Tibial artery (tissue), 4 donors: ENCODE measurements around the gene MTREX.
A peak's percentile ranks its signal among the peaks of the same experiment; 100 is the strongest.

Experiments
- DNase-seq, 2 donors: peaks; one replicate each; pipeline ENCODE4 v3.0.0-alpha.2; 2019
- H3K27ac ChIP-seq, 2 donors: fragments of 200-600 bp; sonication (generic) in 1 of 2; 1 replicate in 1 of 2; 2 replicates in 1 of 2; pipeline ENCODE4 v1.5.1; 2018 to 2019; ENCODE audit warnings: mild to moderate bottlenecking in 1 of 2
- H3K27me3 ChIP-seq, 2 donors: fragments of 200-600 bp; sonication (generic) in 1 of 2; one replicate each; pipeline versions ENCODE4 v1.5.1 to v1.6.0; 2016 to 2019
- H3K36me3 ChIP-seq, 3 donors: fragments of 200-600 bp; sonication (generic) in 2 of 3; one replicate each; pipeline ENCODE4 v1.5.1; 2016 to 2019; ENCODE audit warnings: mild to moderate bottlenecking in 2 of 3
- H3K4me1 ChIP-seq, 4 donors: fragments of 200-600 bp; sonication (generic) in 2 of 4; 1 replicate in 3 of 4; 2 replicates in 1 of 4; pipeline ENCODE4 v1.5.1; 2016 to 2019
- H3K4me3 ChIP-seq, 2 donors: fragments of 200-600 bp; sonication (generic) in 1 of 2; 1 replicate in 1 of 2; 2 replicates in 1 of 2; pipeline ENCODE4 v1.5.1; 2018 to 2019; ENCODE audit warnings: mild to moderate bottlenecking in 2 of 2
- H3K9me3 ChIP-seq, 3 donors: fragments of 200-600 bp; sonication (generic) in 1 of 3; one replicate each; pipeline ENCODE4 v1.5.1; 2016 to 2019
- CTCF ChIP-seq, 2 experiments: fragments of 200-600 bp in 1 of 2; fragments of 450-650 bp in 1 of 2; IDR thresholded peaks; one replicate each; pipeline ENCODE4 v1.5.1; 2017 to 2019; ENCODE audit warnings: antibody characterized with exemption in 2 of 2, mild to moderate bottlenecking in 1 of 2, moderate library complexity in 1 of 2
- intact Hi-C: fragments of 100-400 bp; cut with DNase I; formaldehyde crosslinking; loops from one replicate; pipeline ENCODE4 v1.15.0; 2023; ENCODE audit warnings: low total_unique reads

MTREX gene

DNA sequence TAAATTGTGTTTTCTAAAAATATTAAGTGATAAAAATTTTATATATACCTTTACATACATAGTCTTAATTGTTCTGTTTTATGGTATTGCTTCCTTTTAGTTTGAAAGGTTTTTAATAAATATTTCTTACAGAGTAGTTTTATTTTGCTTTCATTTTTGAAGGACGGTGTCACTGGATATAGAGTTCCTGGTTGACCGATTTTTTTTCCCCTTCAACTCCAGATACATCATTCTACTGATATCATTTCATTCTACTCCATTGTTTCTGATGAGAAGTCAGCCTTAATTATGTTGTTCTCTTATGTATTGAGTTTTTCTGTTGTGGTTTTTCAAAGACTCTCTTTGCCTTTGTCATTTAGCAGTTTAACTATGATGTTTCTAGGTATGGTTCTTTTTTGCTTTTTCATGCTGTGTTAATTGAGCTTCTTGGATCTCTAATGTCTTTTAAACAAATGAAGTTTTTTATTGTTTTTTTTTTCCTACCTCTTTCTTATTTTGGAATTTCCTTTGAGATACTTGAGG is 30.4 kb downstream of the MTREX start:
- intact Hi-C loops = no loop called here
- peak overlapping the region; percentile 13 to 16 for H3K4me3 ChIP-seq
- no peaks in the 10 kb centered on the region for H3K27me3 ChIP-seq
- H3K9me3 ChIP-seq = no peaks in the 10 kb centered on the region
- peak overlapping the region; percentile 39 to 61 for H3K27ac ChIP-seq
- DNase-seq = no peak
- H3K36me3 ChIP-seq = peaks cover 0 to 11% (median 7%) of the 10 kb centered on the region in 3 donors
- no peak for TF ChIP-seq CTCF (IDR thresholded peaks at IDR 0.05)
- H3K4me1 ChIP-seq = peaks cover 0 to 33% (median 2%) of the 10 kb centered on the region in 4 donors

DNA sequence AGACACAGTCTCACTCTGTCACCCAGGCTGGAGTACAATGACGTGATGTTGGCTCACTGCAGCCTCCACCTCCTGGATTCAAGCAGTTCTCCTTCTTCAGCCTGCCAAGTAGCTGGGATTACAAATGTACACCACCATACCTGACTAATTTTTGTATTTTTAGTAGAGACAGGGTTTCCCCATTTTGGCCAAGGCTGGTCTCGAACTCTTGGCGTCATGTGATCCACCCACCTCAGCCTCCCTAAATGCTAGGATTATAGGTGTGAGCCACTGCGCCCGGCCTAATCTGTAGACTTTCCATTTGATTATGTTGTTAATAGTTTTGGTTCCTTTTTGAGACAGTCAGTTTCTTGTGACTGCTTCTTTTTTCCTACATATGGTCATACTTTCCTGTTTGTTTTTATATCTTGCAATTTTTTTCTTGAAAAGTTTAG is 31.0 kb downstream of the MTREX start:
- no peaks in the 10 kb centered on the region for H3K27me3 ChIP-seq
- peaks cover 0 to 40% (median 4%) of the 10 kb centered on the region in 4 donors for H3K4me1 ChIP-seq
- TF ChIP-seq CTCF (IDR thresholded peaks at IDR 0.05) = no peak
- no peaks in the 10 kb centered on the region for H3K9me3 ChIP-seq
- H3K36me3 ChIP-seq = peaks cover 0 to 4% (median 3%) of the 10 kb centered on the region in 3 donors
- H3K4me3 ChIP-seq = no peak overlapping the region
- peak overlapping the region; percentile 39 to 61 for H3K27ac ChIP-seq
- DNase-seq = peak; percentile 31 to 78
- intact Hi-C loops = no loop called here

DNA sequence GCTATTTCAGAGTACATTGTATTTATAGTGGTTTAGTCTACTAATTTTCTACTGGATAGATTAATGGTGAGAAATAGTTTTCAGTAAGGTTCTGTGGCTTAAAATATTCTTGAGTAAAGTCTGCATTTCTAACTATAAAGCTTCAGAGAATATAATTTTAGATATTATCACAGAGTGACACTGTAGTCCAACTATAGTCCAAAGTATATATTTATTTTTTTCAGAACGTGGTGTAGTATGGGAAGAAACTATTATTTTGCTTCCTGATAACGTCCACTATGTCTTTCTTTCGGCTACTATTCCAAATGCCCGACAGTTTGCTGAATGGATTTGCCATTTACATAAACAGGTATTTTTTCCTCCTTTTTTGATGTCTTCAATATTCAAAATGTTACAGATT is 35.3 kb downstream of the MTREX start:
- Histone ChIP-seq H3K9me3 (no peaks in the 10 kb centered on the region), H3K27me3 (no peaks in the 10 kb centered on the region), H3K4me1 (peaks cover 0 to 37% (median 7%) of the 10 kb centered on the region in 4 donors), H3K4me3 (peak overlapping the region; percentile 25 to 30), H3K36me3 (peaks cover 25 to 29% (median 26%) of the 10 kb centered on the region in 3 donors), H3K27ac (peak overlapping the region; percentile 70 to 73)
- intact Hi-C loops = loop anchor here (5.0 kb wide), 1 partner anchor 349 kb away; no protein-coding TSS in a partner anchor
- DNase-seq = no peak
- TF ChIP-seq CTCF (IDR thresholded peaks at IDR 0.05) = no peak

GRCh38 chr5:55343609-55344008 is 35.8 kb downstream of the MTREX start:
- no peak for TF ChIP-seq CTCF (IDR thresholded peaks at IDR 0.05)
- no peaks in the 10 kb centered on the region for H3K27me3 ChIP-seq
- H3K36me3 ChIP-seq = peaks cover 30 to 34% (median 31%) of the 10 kb centered on the region in 3 donors
- no peak for DNase-seq
- intact Hi-C loops = loop anchor here (5.0 kb wide), 1 partner anchor 349 kb away; no protein-coding TSS in a partner anchor
- no peak overlapping the region for H3K4me3 ChIP-seq
- H3K9me3 ChIP-seq = no peaks in the 10 kb centered on the region
- H3K4me1 ChIP-seq = peaks cover 0 to 33% (median 7%) of the 10 kb centered on the region in 4 donors
- H3K27ac ChIP-seq = peak overlapping the region; percentile 70 to 73

DNA sequence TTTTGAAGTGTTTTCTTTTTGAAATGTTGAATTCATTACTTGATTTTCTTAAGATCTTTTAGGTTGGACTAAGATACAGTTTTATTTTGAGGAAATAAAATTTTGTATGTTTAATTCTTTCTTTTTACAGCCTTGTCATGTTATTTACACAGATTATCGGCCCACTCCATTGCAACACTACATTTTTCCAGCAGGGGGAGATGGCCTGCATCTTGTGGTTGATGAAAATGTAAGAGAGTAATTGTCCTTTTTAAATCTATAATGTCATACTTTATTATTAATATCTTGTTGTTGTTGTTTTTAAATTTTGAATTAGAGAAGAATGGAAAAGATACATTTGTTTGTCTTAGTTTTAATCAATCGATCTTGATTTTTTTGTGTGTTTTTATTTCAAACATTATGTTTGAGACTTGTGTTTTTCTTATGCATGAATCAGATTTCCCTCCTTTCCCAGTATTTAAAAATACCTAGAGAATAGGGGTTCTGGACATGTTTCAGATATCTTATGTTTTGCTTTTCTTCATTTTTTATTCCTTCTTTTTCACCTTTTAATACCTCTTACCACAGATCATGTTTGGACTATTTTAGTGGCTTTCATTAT is 36.7 kb downstream of the MTREX start:
- peak overlapping the region; percentile 70 to 73 for H3K27ac ChIP-seq
- intact Hi-C loops = loop anchor here (5.0 kb wide), 1 partner anchor 348 kb away; no protein-coding TSS in a partner anchor
- H3K27me3 ChIP-seq = no peaks in the 10 kb centered on the region
- TF ChIP-seq CTCF (IDR thresholded peaks at IDR 0.05) = peak; percentile 81
- H3K36me3 ChIP-seq = peaks cover 36 to 43% (median 37%) of the 10 kb centered on the region in 3 donors
- H3K9me3 ChIP-seq = no peaks in the 10 kb centered on the region
- H3K4me3 ChIP-seq = no peak overlapping the region
- peaks cover 0 to 26% (median 7%) of the 10 kb centered on the region in 4 donors for H3K4me1 ChIP-seq
- peak; percentile 71 to 81 for DNase-seq
